Epithelial cell of proximal tubule (primary cell): ENCODE measurements around the gene ATP1B2. TPM values are rescaled to one million over a fixed set of nuclear protein-coding genes. Genes with fewer than 3 reads are reported as not detected.

Experiments
- DNase-seq: peaks from one replicate; pipeline ENCODE4 v3.0.0-alpha.2; 2011; ENCODE audit warnings: low read depth
- H3K4me3 ChIP-seq: 2 replicates; pipeline ENCODE4 v1.5.1; 2011; ENCODE audit warnings: low read depth, mild to moderate bottlenecking, low read length
- CTCF ChIP-seq: conservative IDR thresholded peaks from 2 replicates; pipeline ENCODE4 v1.5.1; 2012; ENCODE audit warnings: low read depth, mild to moderate bottlenecking, low read length
- total RNA-seq: library from RNA; depleted of rRNA; stranded (reverse); fragments of >200 nt; gene quantifications from 2 replicates; pipeline ENCODE4 v1.2.3, GENCODE V29; 2015

Gene ATP1B2
- not detected in 2 replicates for total RNA-seq

GRCh38 chr17:7650509-7651096 lies at the start of gene ATP1B2:
ATP1B2 (plus strand) TSS chr17:7650926; CDS start chr17:7651519, 593 bp downstream.
- no peak for TF ChIP-seq CTCF
- DNase-seq = no peak
- peak within 1 kb of the TSS; percentile 19 for H3K4me3 ChIP-seq

- no peak for TF ChIP-seq CTCF
- DNase-seq = no peak
- no peak overlapping the region for H3K4me3 ChIP-seq
Measured at GRCh38 chr17:7606280-7606679, 44.4 kb upstream of the ATP1B2 start.

DNA sequence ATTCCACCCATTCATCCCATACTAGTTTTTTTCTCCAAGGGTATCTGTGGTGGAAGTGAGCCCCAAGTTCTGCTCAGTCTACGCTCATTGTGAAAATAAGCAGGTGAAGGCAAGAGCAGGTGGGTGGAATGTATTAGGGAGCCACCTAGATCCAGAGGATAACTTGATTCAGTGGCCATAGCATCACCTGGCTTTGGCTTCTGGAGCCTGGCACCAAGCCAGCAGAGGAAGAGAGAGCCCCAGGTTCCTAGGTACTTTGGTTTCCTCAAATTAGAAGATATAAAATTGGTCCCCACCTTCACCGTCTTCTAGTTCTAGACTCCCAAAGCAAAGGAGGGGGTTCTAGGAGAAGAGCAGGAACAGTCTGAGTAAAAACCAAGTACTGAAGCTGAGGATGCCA lies 40.1 kb upstream of the ATP1B2 start:
- no peak for TF ChIP-seq CTCF
- DNase-seq = no peak
- H3K4me3 ChIP-seq = no peak overlapping the region

DNA sequence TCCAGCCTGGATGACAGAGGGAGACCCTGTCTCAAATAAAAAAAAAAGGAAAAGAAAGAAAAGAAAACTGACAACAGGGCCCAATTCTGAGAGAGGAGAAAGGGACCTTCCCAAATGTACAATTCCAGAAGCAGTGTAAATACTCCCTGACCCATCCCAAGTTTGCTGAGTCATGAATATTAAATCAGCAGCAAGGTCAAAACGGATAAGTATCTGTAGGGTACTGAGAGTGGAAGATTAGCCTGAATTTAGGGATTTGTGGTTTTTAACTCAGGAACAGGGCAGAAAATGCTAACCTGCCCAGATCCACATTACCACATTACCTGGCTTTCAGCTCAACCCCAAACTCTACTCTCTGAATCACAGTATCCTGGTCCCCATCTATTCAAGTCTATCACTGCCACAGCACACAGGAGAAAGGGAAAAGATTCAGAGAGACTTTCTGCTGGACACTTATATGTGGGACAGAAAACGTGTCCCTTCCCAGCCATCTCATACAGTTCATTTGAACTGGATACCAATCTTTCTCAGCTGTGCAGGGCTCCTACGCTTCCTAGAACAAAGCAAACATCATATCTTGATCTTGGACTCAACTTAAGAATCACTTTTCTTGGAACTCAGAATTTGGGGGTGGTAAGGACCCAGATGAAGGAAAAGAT lies 39.0 kb upstream of the ATP1B2 start:
- no peak for DNase-seq
- H3K4me3 ChIP-seq = no peak overlapping the region
- TF ChIP-seq CTCF = no peak

DNA sequence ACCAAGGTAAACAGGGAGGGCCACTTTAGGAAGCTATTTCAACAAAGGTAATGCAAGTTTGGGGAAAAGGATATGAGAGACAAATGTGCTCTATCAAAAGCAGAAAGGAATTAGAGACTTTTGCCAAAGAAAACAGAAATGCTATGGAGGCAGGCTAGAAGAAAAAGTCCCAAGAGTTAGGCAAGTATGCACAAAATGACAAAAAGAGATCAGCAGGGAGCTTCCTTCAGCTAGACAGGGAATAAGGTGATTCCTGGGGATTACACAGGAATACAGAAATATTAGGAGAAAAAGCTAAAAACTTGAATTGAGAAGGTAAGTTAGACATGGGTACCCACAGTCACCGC lies 38.5 kb upstream of the ATP1B2 start:
- no peak for DNase-seq
- TF ChIP-seq CTCF = no peak
- no peak overlapping the region for H3K4me3 ChIP-seq

DNA sequence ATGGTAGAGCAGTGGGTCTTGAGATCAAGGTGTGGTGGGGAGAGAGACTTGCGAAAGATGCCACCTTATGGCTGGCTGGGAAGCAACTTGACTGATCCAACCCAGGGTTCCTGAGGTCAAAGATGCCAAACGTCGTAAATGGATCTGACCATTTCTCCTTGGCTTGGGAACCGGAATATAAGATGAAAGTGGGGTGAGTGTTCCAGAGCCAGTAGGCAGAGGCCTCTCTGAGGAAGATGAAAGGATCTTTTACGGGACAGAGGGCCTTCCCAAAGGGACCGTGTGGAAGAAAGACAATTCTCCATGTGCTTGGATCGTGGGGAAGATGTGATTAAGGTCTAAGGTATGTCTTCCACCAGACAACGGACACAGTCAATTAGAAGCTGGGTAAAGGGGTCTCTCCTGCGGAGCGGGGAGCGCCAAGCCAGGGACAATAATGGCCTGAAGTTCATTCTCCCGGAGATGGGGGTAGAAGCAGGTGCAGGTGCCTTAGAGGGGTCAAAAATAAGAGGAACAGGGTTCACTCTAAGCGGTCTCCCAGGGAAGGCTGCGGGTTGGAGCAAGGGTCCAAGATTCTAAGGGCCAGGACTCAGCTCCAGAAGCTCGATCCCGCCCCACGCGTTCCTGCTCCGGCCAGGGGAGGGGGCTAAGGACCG lies 36.8 kb upstream of the ATP1B2 start:
- DNase-seq = no peak
- H3K4me3 ChIP-seq = peak overlapping the region; percentile 92
- peak; percentile 22 for TF ChIP-seq CTCF
